GM12878 (cell line): Measurements from ENCODE around the gene FHOD3. TPM values are rescaled to one million over a fixed set of nuclear protein-coding genes. Genes with fewer than 3 reads are reported as not detected.
A peak's percentile ranks its signal among the peaks of the same experiment; 100 is the strongest.

ENCODE experiments used
- ASH2L ChIP-seq: fragments of 300-600, 200-600 bp; sonication (generic); IDR thresholded peaks from 2 replicates; pipeline ENCODE4 v1.6.1; 2017; ENCODE audit warnings: low read depth, mild to moderate bottlenecking, borderline replicate concordance
- BACH1 ChIP-seq: fragments of 450-650 bp; IDR thresholded peaks from 2 replicates; pipeline ENCODE4 v1.6.1; 2017; ENCODE audit warnings: mild to moderate bottlenecking, borderline replicate concordance
- CBFB ChIP-seq: IDR thresholded peaks from 2 replicates; pipeline ENCODE4 v1.6.1; 2016; ENCODE audit warnings: antibody characterized with exemption, low read depth
- FOXM1 ChIP-seq: IDR thresholded peaks from 2 replicates; pipeline ENCODE4 v1.6.1; 2012; ENCODE audit warnings: low read depth, mild to moderate bottlenecking, inconsistent platforms, low read length, moderate library complexity
- GABPA ChIP-seq: IDR thresholded peaks from 2 replicates; pipeline ENCODE4 v1.6.1; 2014; ENCODE audit warnings: antibody characterized with exemption, low read depth, mild to moderate bottlenecking, inconsistent platforms
- HDAC2 ChIP-seq: fragments of 200-600 bp; sonication (generic); IDR thresholded peaks from 2 replicates; pipeline ENCODE4 v1.6.1; 2017
- HDAC6 ChIP-seq: fragments of 200-600 bp; sonication (generic); IDR thresholded peaks from one replicate; pipeline ENCODE4 v1.8.0; 2017; ENCODE audit warnings: antibody characterized with exemption; ENCODE audit not compliant: unreplicated experiment
- IKZF2 ChIP-seq, 2 experiments: fragments of 450-650 bp; IDR thresholded peaks; 2 replicates each; pipeline ENCODE4 v1.6.1; 2017; ENCODE audit warnings: mild to moderate bottlenecking in 2 of 2, moderate library complexity in 2 of 2
- IRF3 ChIP-seq: fragments of 450-650 bp; IDR thresholded peaks from 2 replicates; pipeline ENCODE4 v1.6.1; 2014; ENCODE audit warnings: mild to moderate bottlenecking
- JUND ChIP-seq: IDR thresholded peaks from 2 replicates; pipeline ENCODE4 v1.6.1; 2012; ENCODE audit warnings: low read depth, mild to moderate bottlenecking, low read length, improper control_type of control experiment, moderate library complexity
- KLF5 ChIP-seq: fragments of 450-650 bp; IDR thresholded peaks from 2 replicates; pipeline ENCODE4 v1.6.1; 2014; ENCODE audit warnings: mild to moderate bottlenecking; ENCODE audit not compliant: partially characterized antibody
- MEF2A ChIP-seq: IDR thresholded peaks from 2 replicates; pipeline ENCODE4 v1.6.1; 2011; ENCODE audit warnings: low read depth, mild to moderate bottlenecking, low read length, moderate library complexity; ENCODE audit not compliant: insufficient read depth
- MTA3 ChIP-seq: IDR thresholded peaks from 2 replicates; pipeline ENCODE4 v1.6.1; 2012; ENCODE audit warnings: low read length, inconsistent platforms, borderline replicate concordance
- NBN ChIP-seq: fragments of 450-650 bp; IDR thresholded peaks from 2 replicates; pipeline ENCODE4 v1.6.1; 2016
- NFYA ChIP-seq: IDR thresholded peaks from 2 replicates; pipeline ENCODE4 v1.6.1; 2011; ENCODE audit warnings: low read depth, mild to moderate bottlenecking, low read length, improper control_type of control experiment, borderline replicate concordance
- NKRF ChIP-seq: fragments of 450-650 bp; conservative IDR thresholded peaks from 2 replicates; pipeline ENCODE4 v1.6.1; 2017; ENCODE audit warnings: mild to moderate bottlenecking, moderate library complexity
- PAX5 ChIP-seq: IDR thresholded peaks from 2 replicates; pipeline ENCODE4 v1.6.1; 2011; ENCODE audit warnings: low read depth, low read length, borderline replicate concordance
- POLR2A ChIP-seq: IDR thresholded peaks from 2 replicates; pipeline ENCODE4 v1.6.1; 2011; ENCODE audit warnings: low read depth, mild to moderate bottlenecking, low read length
- POLR2AphosphoS5 ChIP-seq: IDR thresholded peaks from 2 replicates; pipeline ENCODE4 v1.6.1; 2011; ENCODE audit warnings: mild to moderate bottlenecking, low read length, inconsistent platforms
- RB1 ChIP-seq: fragments of 450-650 bp; formaldehyde crosslinking; IDR thresholded peaks from 2 replicates; pipeline ENCODE4 v1.6.1; 2017; ENCODE audit warnings: mild to moderate bottlenecking, borderline replicate concordance
- RELB ChIP-seq: fragments of 450-650 bp; IDR thresholded peaks from 2 replicates; pipeline ENCODE4 v1.6.1; 2017; ENCODE audit warnings: low read depth, mild to moderate bottlenecking, moderate library complexity
- SIN3A ChIP-seq: IDR thresholded peaks from 2 replicates; pipeline ENCODE4 v1.6.1; 2012; ENCODE audit warnings: low read depth, low read length, improper control_type of control experiment
- SMC3 ChIP-seq: IDR thresholded peaks from 2 replicates; pipeline ENCODE4 v1.6.1; 2011; ENCODE audit warnings: low read length, improper control_type of control experiment, borderline replicate concordance
- SUPT20H ChIP-seq: IDR thresholded peaks from 2 replicates; pipeline ENCODE4 v1.6.1; 2011; ENCODE audit warnings: low read depth, mild to moderate bottlenecking, low read length, moderate library complexity, borderline replicate concordance; ENCODE audit not compliant: control insufficient read depth
- TCF3 ChIP-seq: IDR thresholded peaks from 2 replicates; pipeline ENCODE4 v1.6.1; 2012; ENCODE audit warnings: low read depth, mild to moderate bottlenecking, low read length, borderline replicate concordance; ENCODE audit not compliant: insufficient read depth
- TCF7 ChIP-seq: IDR thresholded peaks from 2 replicates; pipeline ENCODE4 v1.6.1; 2014; ENCODE audit warnings: antibody characterized with exemption, borderline replicate concordance
- ZBED1 ChIP-seq: IDR thresholded peaks from 2 replicates; pipeline ENCODE4 v1.6.1; 2016; ENCODE audit warnings: borderline replicate concordance
- ZNF274 ChIP-seq: IDR thresholded peaks from one replicate; pipeline ENCODE4 v1.8.0; 2011; ENCODE audit not compliant: insufficient read length, insufficient read depth
- polyA plus RNA-seq, 11 experiments: library from polyadenylated mRNA; depleted of rRNA in 4 of 11; unstranded in 6 of 11; stranded (reverse) in 5 of 11; fragments of >200 nt; fragmentation: Nextera tagmentation in 4 of 11; fragmentation: Illumina TruSeq in 1 of 11; extraction: Ambion mirVana in 4 of 11; extraction: Trizol in 1 of 11; gene quantifications; 1 replicate in 1 of 11; 2 replicates in 10 of 11; pipeline versions ENCODE4 v1.2.1 to v1.2.3, GENCODE V29; 2011 to 2016; ENCODE audit warnings: inconsistent platforms in 2 of 11, missing spikeins in 2 of 11, low read depth in 1 of 11
- total RNA-seq, 4 experiments: library from RNA; depleted of rRNA in 3 of 4; stranded (reverse); fragments of >200 nt in 3 of 4; fragmentation: Illumina TruSeq in 1 of 4; extraction: Trizol in 1 of 4; gene quantifications; 2 replicates each; pipeline versions ENCODE4 v1.2.1 to v1.2.3, GENCODE V29; 2013 to 2021

The FHOD3 gene
- total and polyA plus RNA-seq, 10 of the 15 experiments (the other 5 are each of a cell fraction or from before 2014, with no cell fraction given) = 0.77 to 26.7 (median 10.4) TPM

- peak; percentile 83; the same call in 1 of the 2 replicates for TF ChIP-seq ASH2L
- TF ChIP-seq JUND = no peak
- TF ChIP-seq RELB = no peak
- TF ChIP-seq ZNF274 = no peak
- no peak for TF ChIP-seq MEF2A
- TF ChIP-seq ZBED1 = no peak
- TF ChIP-seq FOXM1 = peak; percentile 91
- TF ChIP-seq TCF7 = no peak
- TF ChIP-seq NBN = no peak
- no peak for TF ChIP-seq HDAC2
- peak; percentile 82 for TF ChIP-seq NKRF
- no peak for TF ChIP-seq NFYA
- no peak for TF ChIP-seq HDAC6
- peak; percentile 34 for TF ChIP-seq KLF5
- TF ChIP-seq GABPA = no peak
- no peak for TF ChIP-seq SUPT20H
- TF ChIP-seq SMC3 = peak; percentile 8; the same call in 1 of the 2 replicates
- TF ChIP-seq BACH1 = peak; percentile 51; the same call in 1 of the 2 replicates
- TF ChIP-seq MTA3 = no peak
- peak in 1 of 2 experiments; percentile 24; a peak in 1 of 4 replicates for TF ChIP-seq IKZF2 (IDR thresholded peaks at IDR 0.05)
- peak; percentile 80; the same call in 1 of the 2 replicates for TF ChIP-seq SIN3A
- TF ChIP-seq RB1 = no peak
- peak; percentile 83 for TF ChIP-seq POLR2A
- TF ChIP-seq PAX5 = no peak
- TF ChIP-seq TCF3 = no peak
- no peak for TF ChIP-seq CBFB
- TF ChIP-seq POLR2AphosphoS5 = peak; percentile 26; the same call in 1 of the 2 replicates
- TF ChIP-seq IRF3 = 0 out of 2 replicates have a peak, but pooled peaks have one; percentile 36
These were observed 531.3 kb downstream of the FHOD3 start, which contains the start of the genes KIAA1328 and TPGS2 (continued) for GRCh38 chr18:36828630-36829361.
